GM12878 (cell line): ENCODE results near the gene CKMT2. TPM values are rescaled to one million over a fixed set of nuclear protein-coding genes. Genes with fewer than 3 reads are reported as not detected.

Source experiments
- ATAC-seq: fragments of 200-7000 bp; cut with Tn5 transposase; 3 replicates; pipeline ENCODE4 v1.9.1; 2020; ENCODE audit warnings: mild to moderate bottlenecking, moderate library complexity
- BruUV-seq: library from RNA; stranded (reverse); fragments of 400-500 nt; replicated peaks from 2 replicates; lab custom pipeline; 2021; lab: Mats Ljungman, UMichigan
- CTCF ChIA-PET: fragments of 300-600 bp; sonication (Branson Sonifier 250); formaldehyde crosslinking; extraction: SDS; loops from one replicate; lab custom pipeline; 2021; ENCODE audit warnings: inconsistent platforms; lab: Yijun Ruan, JAX
- POLR2A ChIA-PET: fragments of 350-600 bp; formaldehyde crosslinking; extraction: SDS; loops from one replicate; lab custom pipeline; 2021; ENCODE audit warnings: inconsistent platforms; lab: Charles Lee
- RAD21 ChIA-PET: fragments of 300-600 bp; sonication (Branson Sonifier 250); formaldehyde crosslinking; loops from one replicate; lab custom pipeline; 2023; ENCODE audit warnings: antibody characterized with exemption; ENCODE audit not compliant: unreplicated experiment; lab: Charles Lee
- SMC1A ChIA-PET: fragments of 300-600 bp; sonication (Branson Sonifier 250); formaldehyde crosslinking; loops from one replicate; lab custom pipeline; 2023; ENCODE audit not compliant: unreplicated experiment, uncharacterized antibody; lab: Charles Lee
- DNase-seq: peaks from one replicate; pipeline ENCODE4 v3.0.0-alpha.2; 2011; ENCODE audit warnings: low read depth, low spot score
- FAIRE-seq: peaks from 3 replicates; lab custom pipeline; 2011; peaks lifted over from hg19 to GRCh38; lab: Jason Lieb, UNC
- H2AFZ ChIP-seq: 2 replicates; pipeline ENCODE4 v1.6.0; 2011; ENCODE audit warnings: low read depth, low read length, control low read depth; ENCODE audit not compliant: control insufficient read depth
- H3K27ac ChIP-seq: 2 replicates; pipeline ENCODE4 v1.5.1; 2011; ENCODE audit warnings: control low read depth; ENCODE audit not compliant: control insufficient read depth, insufficient read depth
- H3K27me3 ChIP-seq, 2 experiments: replicated peaks in 1 of 2; 2 replicates each; pipeline versions ENCODE4 v1.6.0 to v1.6.1; 2011; ENCODE audit warnings: low read length in 1 of 2; ENCODE audit not compliant: control insufficient read depth in 2 of 2, insufficient read depth in 2 of 2
- H3K36me3 ChIP-seq, 2 experiments: 2 replicates each; pipeline ENCODE4 v1.5.1; 2011; ENCODE audit warnings: low read length in 1 of 2; ENCODE audit not compliant: control insufficient read depth in 2 of 2, insufficient read depth in 2 of 2
- H3K4me1 ChIP-seq: 2 replicates; pipeline ENCODE4 v1.6.1; 2011; ENCODE audit warnings: mild to moderate bottlenecking, low read length, moderate library complexity, mixed read lengths; ENCODE audit not compliant: control insufficient read depth, insufficient read depth
- H3K4me2 ChIP-seq: 2 replicates; pipeline ENCODE4 v1.6.0; 2011; ENCODE audit warnings: control low read depth; ENCODE audit not compliant: control insufficient read depth, insufficient read depth
- H3K4me3 ChIP-seq: fragments of 200-600 bp; sonication (generic); 2 replicates; pipeline ENCODE4 v1.5.1; 2016
- H3K79me2 ChIP-seq: 2 replicates; pipeline ENCODE4 v1.6.0; 2011; ENCODE audit warnings: low read length; ENCODE audit not compliant: control insufficient read depth, insufficient read depth
- H3K9ac ChIP-seq: 2 replicates; pipeline ENCODE4 v1.8.0; 2011; ENCODE audit warnings: low read length, control low read depth, mixed read lengths; ENCODE audit not compliant: control insufficient read depth, insufficient read depth
- H3K9me3 ChIP-seq: replicated peaks from 3 replicates; pipeline ENCODE4 v1.5.1; 2011; ENCODE audit warnings: mild to moderate bottlenecking, low read length; ENCODE audit not compliant: control insufficient read depth, insufficient read depth
- H4K20me1 ChIP-seq: 2 replicates; pipeline ENCODE4 v1.6.0; 2011; ENCODE audit not compliant: control insufficient read depth, insufficient read depth
- ATF7 ChIP-seq: fragments of 450-650 bp; IDR thresholded peaks from 2 replicates; pipeline ENCODE4 v1.6.1; 2016; ENCODE audit warnings: low read depth, mild to moderate bottlenecking
- MXI1 ChIP-seq: fragments of 150-350 bp; IDR thresholded peaks from 2 replicates; pipeline ENCODE4 v1.6.1; 2011; ENCODE audit warnings: low read depth, mild to moderate bottlenecking, inconsistent platforms, low read length, improper control_type of control experiment
- NFXL1 ChIP-seq: fragments of 450-650 bp; IDR thresholded peaks from 2 replicates; pipeline ENCODE4 v1.6.1; 2017; ENCODE audit warnings: antibody characterized with exemption, mild to moderate bottlenecking, borderline replicate concordance
- SMAD1 ChIP-seq: fragments of 450-650 bp; IDR thresholded peaks from 2 replicates; pipeline ENCODE4 v1.6.1; 2018; ENCODE audit warnings: mild to moderate bottlenecking, low read depth; ENCODE audit not compliant: partially characterized antibody
- SREBF1 ChIP-seq: IDR thresholded peaks from 2 replicates; pipeline ENCODE4 v1.6.1; 2012; ENCODE audit warnings: mild to moderate bottlenecking, low read length
- USF2 ChIP-seq: IDR thresholded peaks from 2 replicates; pipeline ENCODE4 v1.6.1; 2011; ENCODE audit warnings: low read depth, low read length, improper control_type of control experiment, borderline replicate concordance
- ZBTB40 ChIP-seq: fragments of 450-650 bp; IDR thresholded peaks from 2 replicates; pipeline ENCODE4 v1.6.1; 2016; ENCODE audit warnings: mild to moderate bottlenecking, moderate library complexity, borderline replicate concordance
- in situ Hi-C: fragments of 300-500 bp; cut with MboI; formaldehyde crosslinking; loops from 9 replicates; pipeline ENCODE4 v1.14.3; 2018; ENCODE audit warnings: mixed read lengths
- intact Hi-C: fragments of 100-400 bp; cut with micrococcal nuclease; formaldehyde crosslinking; loops from one replicate; pipeline ENCODE4 v1.14.2; 2022; ENCODE audit not compliant: unreplicated experiment
- polyA plus RNA-seq, 11 experiments: library from polyadenylated mRNA; depleted of rRNA in 4 of 11; unstranded in 6 of 11; stranded (reverse) in 5 of 11; fragments of >200 nt; fragmentation: Nextera tagmentation in 4 of 11; fragmentation: Illumina TruSeq in 1 of 11; extraction: Ambion mirVana in 4 of 11; extraction: Trizol in 1 of 11; gene quantifications; 1 replicate in 1 of 11; 2 replicates in 10 of 11; pipeline versions ENCODE4 v1.2.1 to v1.2.3, GENCODE V29; 2011 to 2016; ENCODE audit warnings: inconsistent platforms in 2 of 11, missing spikeins in 2 of 11, low read depth in 1 of 11
- total RNA-seq, 4 experiments: library from RNA; depleted of rRNA in 3 of 4; stranded (reverse); fragments of >200 nt in 3 of 4; fragmentation: Illumina TruSeq in 1 of 4; extraction: Trizol in 1 of 4; gene quantifications; 2 replicates each; pipeline versions ENCODE4 v1.2.1 to v1.2.3, GENCODE V29; 2013 to 2021

Gene CKMT2
- total and polyA plus RNA-seq, 10 of the 15 experiments (the other 5 are each of a cell fraction or from before 2014, with no cell fraction given): 0.70 to 1.2 TPM; not detected in 8

- no peak for TF ChIP-seq ZBTB40
- TF ChIP-seq NFXL1: no peak
- no peak for TF ChIP-seq MXI1
- no peak for TF ChIP-seq USF2
- TF ChIP-seq ATF7: no peak
- no peak for TF ChIP-seq SMAD1
- no peak for TF ChIP-seq SREBF1
- H3K9ac ChIP-seq: no peak overlapping the region
These were observed 80.2 kb downstream of the CKMT2 start for GRCh38 chr5:81313278-81313677.

More at GRCh38 chr5:81313278-81313677, 80.2 kb downstream of the CKMT2 start:
- no peaks in the 10 kb centered on the region for H4K20me1 ChIP-seq
- ChIA-PET POLR2A (no interaction called here), SMC1A (no interaction called here), CTCF (interaction anchor here (4.6 kb wide), 1 partner anchor 10 kb away, joined by 16 read pairs; the partner anchor contains the start of gene ZCCHC9), RAD21 (no interaction called here)
- no TSS peak for BruUV-seq
- H3K4me2 ChIP-seq: no peak overlapping the region
- intact Hi-C loops (no loop called here), in situ Hi-C loops (no loop called here)
- no peaks in the 10 kb centered on the region for H3K79me2 ChIP-seq
- no peaks in the 10 kb centered on the region for H3K9me3 ChIP-seq
- H3K4me1 ChIP-seq: no peaks in the 10 kb centered on the region
- H3K36me3 ChIP-seq: no peaks in the 10 kb centered on the region; a peak in 1 of 4 replicates
- H2AFZ ChIP-seq: no peak overlapping the region
- no peaks in the 10 kb centered on the region for H3K27me3 ChIP-seq
- no peak overlapping the region for H3K4me3 ChIP-seq
- FAIRE-seq: no peak
- no peak for DNase-seq
- no peak for ATAC-seq
- H3K27ac ChIP-seq: no peak overlapping the region
